ENCODE results near the gene PMVK. TPM values are rescaled to one million over a fixed set of nuclear protein-coding genes. Genes with fewer than 3 reads are reported as not detected.
"Not testable (repeated sequence)": the region's sequence is repeated elsewhere in the genome, so short reads cannot be mapped to it uniquely, and the experiment has no call there.

Gene PMVK
- total and polyA plus RNA-seq, 2 of the 4 experiments (the other 2 are of a cell fraction), result 9.0 to 28.1 TPM

DNA sequence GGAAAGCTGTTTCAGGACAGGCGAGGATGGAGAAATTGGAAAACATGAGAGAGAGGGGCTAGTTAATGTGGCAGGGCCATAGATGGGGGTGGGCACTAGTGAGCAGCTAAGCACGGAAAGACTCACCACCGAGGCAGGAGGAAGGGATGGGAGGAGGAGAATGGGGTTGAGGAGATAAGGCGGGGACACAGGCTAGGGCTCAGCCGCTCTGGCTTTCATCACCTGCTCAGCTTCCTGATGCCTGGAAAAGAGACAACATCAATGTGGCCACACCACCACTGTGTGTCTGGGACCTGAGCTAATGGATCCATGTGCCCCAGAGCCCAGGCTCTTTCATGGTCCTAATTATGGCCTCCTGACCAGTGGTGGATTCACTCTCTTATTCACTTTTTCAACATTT, 27.6 kb downstream of the PMVK start:
- in situ Hi-C loops (cut with MboI; ENCODE audit: low sequenced_read_pairs), result no loop called here
- POLR2A ChIA-PET (ENCODE audit: unreplicated experiment), result no interaction called here
- H3K9me3 ChIP-seq (ENCODE audit: control insufficient read depth, insufficient read depth, low read length), result peaks cover 18% of the 10 kb centered on the region

DNA sequence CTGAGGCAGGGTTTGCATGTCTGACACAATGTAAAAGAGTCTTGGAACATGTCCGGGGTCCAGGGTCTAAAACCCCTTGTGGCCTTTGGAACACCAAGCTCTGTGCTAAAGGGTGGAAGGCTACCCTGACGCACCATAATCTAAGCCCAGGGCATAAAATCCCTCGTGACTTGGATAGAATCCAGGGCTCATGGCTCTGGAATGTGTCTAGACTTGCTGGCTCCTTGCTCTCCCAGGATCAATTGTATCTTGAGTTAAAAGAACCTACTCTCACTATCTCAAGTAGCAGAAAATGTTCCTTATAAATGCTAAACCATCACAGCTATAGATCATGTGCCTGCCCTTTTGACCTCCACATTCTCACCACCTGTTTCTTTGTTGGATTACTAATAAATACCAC, 28.4 kb downstream of the PMVK start:
- H2AK5ac ChIP-seq (ENCODE audit: low read depth, low read length); H4K91ac ChIP-seq (ENCODE audit: insufficient read depth, low read depth, low read length); H3K4me1 ChIP-seq (ENCODE audit: control insufficient read depth, insufficient read depth, low read length); H2BK120ac ChIP-seq (ENCODE audit: low read depth, low read length); H3K9ac ChIP-seq (ENCODE audit: low read depth, low read length); H3K4me2 ChIP-seq (ENCODE audit: low read depth, low read length); H2BK5ac ChIP-seq (ENCODE audit: low read depth, low read length, poor library complexity, severe bottlenecking); H4K5ac ChIP-seq (ENCODE audit: low read depth, low read length); H4K20me1 ChIP-seq (ENCODE audit: insufficient read depth, low read length); H3K4me3 ChIP-seq (ENCODE audit: insufficient read depth, low read depth, low read length); H4K8ac ChIP-seq (ENCODE audit: low read depth in 2 of 2, low read length in 2 of 2); H3K79me1 ChIP-seq (ENCODE audit: low read depth in 1 of 2, low read length in 2 of 2); in situ Hi-C loops (cut with MboI; ENCODE audit: low sequenced_read_pairs); H3K36me3 ChIP-seq (ENCODE audit: control insufficient read depth, insufficient read depth, low read length); BruUV-seq (replicated peaks); POLR2A ChIA-PET (ENCODE audit: unreplicated experiment); H2BK20ac ChIP-seq (ENCODE audit: low read depth, low read length); H3K27ac ChIP-seq (ENCODE audit: insufficient read depth, low read length); H3K23ac ChIP-seq (ENCODE audit: low read depth, low read length); H3K4ac ChIP-seq (ENCODE audit: low read depth, low read length); DNase-seq; ATAC-seq (ENCODE audit: low read depth); H3K14ac ChIP-seq (replicated peaks; ENCODE audit: low read depth, low read length); H3K56ac ChIP-seq (ENCODE audit: extremely low read depth, insufficient read depth, low read length); H2BK15ac ChIP-seq (ENCODE audit: low read depth, low read length); H3K9me1 ChIP-seq (ENCODE audit: insufficient read depth, low read length); intact Hi-C loops (cut with micrococcal nuclease); dilution Hi-C loops (cut with HindIII; ENCODE audit: low sequenced_read_pairs, unreplicated experiment); H3K18ac ChIP-seq (ENCODE audit: low read depth, low read length); H2AFZ ChIP-seq (replicated peaks; ENCODE audit: low read length, poor library complexity); H2AK9ac ChIP-seq (replicated peaks; ENCODE audit: low read depth, low read length, poor library complexity); CTCF ChIA-PET: not testable (repeated sequence)
- H3K9me3 ChIP-seq (ENCODE audit: control insufficient read depth, insufficient read depth, low read length), result peaks cover 18% of the 10 kb centered on the region
- no CpG with 5 or more reads among the region's 3 CpGs for WGBS, 2 experiments (ENCODE audit: extremely low coverage in 2 of 2, insufficient read length in 1 of 2)
- peaks cover 33% of the 10 kb centered on the region for H3K27me3 ChIP-seq (ENCODE audit: control insufficient read depth, insufficient read depth, low read length)

More for the DNA sequence above, 27.6 kb downstream of the PMVK start:
- no peak overlapping the region for H3K4me2 ChIP-seq (ENCODE audit: low read depth, low read length)
- CTCF ChIA-PET, result no interaction called here
- no peak overlapping the region for H2AK9ac ChIP-seq (replicated peaks; ENCODE audit: low read depth, low read length, poor library complexity)
- ATAC-seq (ENCODE audit: low read depth) (no peak), DNase-seq (no peak)
- H4K91ac ChIP-seq (ENCODE audit: insufficient read depth, low read depth, low read length), result no peak overlapping the region
- H4K8ac ChIP-seq (ENCODE audit: low read depth in 2 of 2, low read length in 2 of 2), result no peak overlapping the region
- H4K5ac ChIP-seq (ENCODE audit: low read depth, low read length), result no peak overlapping the region
- no peak for TF ChIP-seq SMC3 (IDR thresholded peaks at IDR 0.05; ENCODE audit: low read depth, low read length)
- TF ChIP-seq MAZ (IDR thresholded peaks at IDR 0.05; ENCODE audit: borderline replicate concordance, low read depth, low read length), result no peak
- TF ChIP-seq, protein P1, sequence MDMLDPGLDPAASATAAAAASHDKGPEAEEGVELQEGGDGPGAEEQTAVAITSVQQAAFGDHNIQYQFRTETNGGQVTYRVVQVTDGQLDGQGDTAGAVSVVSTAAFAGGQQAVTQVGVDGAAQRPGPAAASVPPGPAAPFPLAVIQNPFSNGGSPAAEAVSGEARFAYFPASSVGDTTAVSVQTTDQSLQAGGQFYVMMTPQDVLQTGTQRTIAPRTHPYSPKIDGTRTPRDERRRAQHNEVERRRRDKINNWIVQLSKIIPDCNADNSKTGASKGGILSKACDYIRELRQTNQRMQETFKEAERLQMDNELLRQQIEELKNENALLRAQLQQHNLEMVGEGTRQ (IDR thresholded peaks at IDR 0.05; ENCODE audit: low read depth, low read length), result no peak
- no peak for TF ChIP-seq RCOR1 (IDR thresholded peaks at IDR 0.05; ENCODE audit: insufficient replicate concordance, low read length)
- TF ChIP-seq RAD21 (IDR thresholded peaks at IDR 0.05; ENCODE audit: low read length), result no peak
- TF ChIP-seq MAFK (IDR thresholded peaks at IDR 0.05; ENCODE audit: low read depth, low read length), result no peak
- no peak for TF ChIP-seq MXI1 (IDR thresholded peaks at IDR 0.05; ENCODE audit: borderline replicate concordance, low read depth, low read length)
- no peaks in the 10 kb centered on the region for H3K79me1 ChIP-seq (ENCODE audit: low read depth in 1 of 2, low read length in 2 of 2)
- no peak overlapping the region for H2BK15ac ChIP-seq (ENCODE audit: low read depth, low read length)
- H3K56ac ChIP-seq (ENCODE audit: extremely low read depth, insufficient read depth, low read length), result no peak overlapping the region
- no peak overlapping the region for H3K14ac ChIP-seq (replicated peaks; ENCODE audit: low read depth, low read length)
- H2BK20ac ChIP-seq (ENCODE audit: low read depth, low read length), result no peak overlapping the region
- H2AFZ ChIP-seq (replicated peaks; ENCODE audit: low read length, poor library complexity), result peak overlapping the region; percentile 6
- intact Hi-C loops (cut with micrococcal nuclease), result no loop called here
- H3K23ac ChIP-seq (ENCODE audit: low read depth, low read length), result no peak overlapping the region
- H3K9me1 ChIP-seq (ENCODE audit: insufficient read depth, low read length), result no peaks in the 10 kb centered on the region
- no peak overlapping the region for H2BK120ac ChIP-seq (ENCODE audit: low read depth, low read length)
- H3K27me3 ChIP-seq (ENCODE audit: control insufficient read depth, insufficient read depth, low read length), result peaks cover 31% of the 10 kb centered on the region
- H3K4ac ChIP-seq (ENCODE audit: low read depth, low read length), result no peak overlapping the region
- no peak overlapping the region for H2AK5ac ChIP-seq (ENCODE audit: low read depth, low read length)
- no peak overlapping the region for H3K4me3 ChIP-seq (ENCODE audit: insufficient read depth, low read depth, low read length)
- WGBS, 2 experiments (ENCODE audit: extremely low coverage in 2 of 2, insufficient read length in 1 of 2), result 20% methylated on average over 1 of the region's 5 CpGs; no CpG with 5 or more reads in 1 of the 2 experiments
- H4K20me1 ChIP-seq (ENCODE audit: insufficient read depth, low read length), result no peaks in the 10 kb centered on the region
- no peaks in the 10 kb centered on the region for H3K36me3 ChIP-seq (ENCODE audit: control insufficient read depth, insufficient read depth, low read length)
- no TSS peak for BruUV-seq (replicated peaks)
- H3K18ac ChIP-seq (ENCODE audit: low read depth, low read length), result no peak overlapping the region
- no peak overlapping the region for H2BK5ac ChIP-seq (ENCODE audit: low read depth, low read length, poor library complexity, severe bottlenecking)
- no peak overlapping the region for H3K27ac ChIP-seq (ENCODE audit: insufficient read depth, low read length)
- no peaks in the 10 kb centered on the region for H3K4me1 ChIP-seq (ENCODE audit: control insufficient read depth, insufficient read depth, low read length)
- dilution Hi-C loops (cut with HindIII; ENCODE audit: low sequenced_read_pairs, unreplicated experiment), result no loop called here
- H3K9ac ChIP-seq (ENCODE audit: low read depth, low read length), result no peak overlapping the region

Measured in IMR-90 (cell line).